HFFc6 (cell line): ENCODE measurements around the gene SCYGR4. TPM values are rescaled to one million over a fixed set of nuclear protein-coding genes. Genes with fewer than 3 reads are reported as not detected.

Experiments
- DNase-seq: peaks from one replicate; pipeline ENCODE4 v3.0.0-alpha.2; 2018
- H3K27ac Mint-ChIP-seq: 2 replicates; pipeline ENCODE4 v1.8.0; 2020; ENCODE audit warnings: mild to moderate bottlenecking, mixed read lengths
- H3K27me3 Mint-ChIP-seq: 2 replicates; pipeline ENCODE4 v1.8.0; 2021; ENCODE audit warnings: mild to moderate bottlenecking, moderate library complexity, mixed read lengths; ENCODE audit not compliant: insufficient read depth
- H3K36me3 Mint-ChIP-seq: 2 replicates; pipeline ENCODE4 v1.8.0; 2021; ENCODE audit warnings: low read depth, mixed read lengths
- H3K4me1 Mint-ChIP-seq: 2 replicates; pipeline ENCODE4 v1.8.0; 2020; ENCODE audit warnings: low read depth, mixed read lengths
- H3K4me3 Mint-ChIP-seq: 2 replicates; pipeline ENCODE4 v1.8.0; 2020; ENCODE audit warnings: mild to moderate bottlenecking, moderate library complexity, mixed read lengths
- H3K9me3 Mint-ChIP-seq: 2 replicates; pipeline ENCODE4 v1.8.0; 2020; ENCODE audit warnings: mild to moderate bottlenecking, mixed read lengths
- CTCF ChIP-seq: fragments of 200-600 bp; sonication (generic); IDR thresholded peaks from 2 replicates; pipeline ENCODE4 v1.5.0; 2021; ENCODE audit warnings: antibody characterized with exemption, mild to moderate bottlenecking
- total RNA-seq, 6 experiments: library from RNA; stranded (reverse); fragmentation: NEBNext Ultra II Directional; extraction: Animal tissue kit (Norgen Biotek cat#: 25700); gene quantifications; 2 replicates in 1 of 6; 3 replicates in 5 of 6; pipeline ENCODE4 v1.2.3, GENCODE V29; 2021

Gene SCYGR4
- total RNA-seq, 6 experiments from 2014 or later: not detected

GRCh38 chr2:227614246-227614645, 3.1 kb upstream of the SCYGR4 start:
- Mint-ChIP-seq H3K4me3 (no peak overlapping the region), H3K27me3 (peaks cover 4% of the 10 kb centered on the region), H3K27ac (no peak overlapping the region), H3K4me1 (peaks cover 7% of the 10 kb centered on the region; the same call in 1 of the 2 replicates), H3K9me3 (no peaks in the 10 kb centered on the region), H3K36me3 (no peaks in the 10 kb centered on the region)
- DNase-seq: no peak
- no peak for TF ChIP-seq CTCF

GRCh38 chr2:227614740-227615139, 2.6 kb upstream of the SCYGR4 start, which contains the start of gene SCYGR3:
Gene SCYGR3 (minus strand): TSS chr2:227614840. CDS start chr2:227614840, 0 bp downstream.
- H3K9me3 Mint-ChIP-seq: no peaks in the 10 kb centered on the region
- no peaks in the 10 kb centered on the region for H3K36me3 Mint-ChIP-seq
- DNase-seq: no peak
- no peak within 1 kb of the TSS for H3K27ac Mint-ChIP-seq
- no peak within 1 kb of the TSS for H3K4me3 Mint-ChIP-seq
- no peak for TF ChIP-seq CTCF
- peaks cover 7% of the 10 kb centered on the region; the same call in 1 of the 2 replicates for H3K4me1 Mint-ChIP-seq
- H3K27me3 Mint-ChIP-seq: peaks cover 4% of the 10 kb centered on the region

GRCh38 chr2:227615181-227615580, 2.1 kb upstream of the SCYGR4 start:
- Mint-ChIP-seq H3K4me3 (no peak overlapping the region), H3K27ac (no peak overlapping the region), H3K4me1 (peaks cover 7% of the 10 kb centered on the region; the same call in 1 of the 2 replicates), H3K9me3 (no peaks in the 10 kb centered on the region), H3K36me3 (no peaks in the 10 kb centered on the region), H3K27me3 (peaks cover 4% of the 10 kb centered on the region)
- TF ChIP-seq CTCF: no peak
- no peak for DNase-seq

GRCh38 chr2:227615906-227616305, 1.4 kb upstream of the SCYGR4 start:
- H3K4me3 Mint-ChIP-seq: no peak overlapping the region
- H3K36me3 Mint-ChIP-seq: no peaks in the 10 kb centered on the region
- no peak overlapping the region for H3K27ac Mint-ChIP-seq
- peaks cover 4% of the 10 kb centered on the region for H3K27me3 Mint-ChIP-seq
- H3K9me3 Mint-ChIP-seq: no peaks in the 10 kb centered on the region
- no peak for DNase-seq
- H3K4me1 Mint-ChIP-seq: peaks cover 7% of the 10 kb centered on the region; the same call in 1 of the 2 replicates
- TF ChIP-seq CTCF: no peak

- DNase-seq: no peak
- H3K27me3 Mint-ChIP-seq: peaks cover 4% of the 10 kb centered on the region
- TF ChIP-seq CTCF: no peak
- H3K36me3 Mint-ChIP-seq: no peaks in the 10 kb centered on the region
- H3K4me1 Mint-ChIP-seq: peaks cover 7% of the 10 kb centered on the region; the same call in 1 of the 2 replicates
- H3K4me3 Mint-ChIP-seq: no peak overlapping the region
- H3K27ac Mint-ChIP-seq: no peak overlapping the region
- H3K9me3 Mint-ChIP-seq: no peaks in the 10 kb centered on the region
Measured at GRCh38 chr2:227616631-227617030, 667 bp upstream of the SCYGR4 start.

- peak; percentile 38 for DNase-seq
- no peaks in the 10 kb centered on the region for H3K9me3 Mint-ChIP-seq
- no peaks in the 10 kb centered on the region for H3K36me3 Mint-ChIP-seq
- H3K4me1 Mint-ChIP-seq: peaks cover 15% of the 10 kb centered on the region
- H3K4me3 Mint-ChIP-seq: peak overlapping the region; percentile 12
- H3K27me3 Mint-ChIP-seq: no peaks in the 10 kb centered on the region; the same call in 1 of the 2 replicates
- no peak for TF ChIP-seq CTCF
- peak overlapping the region; percentile 84 for H3K27ac Mint-ChIP-seq
Measured at GRCh38 chr2:227623226-227623625, 5.9 kb downstream of the SCYGR4 start.
